HCT116 (cell line): ENCODE data around the gene TARBP1. TPM values are rescaled to one million over a fixed set of nuclear protein-coding genes. Genes with fewer than 3 reads are reported as not detected.

Experiments
- ATAC-seq: fragments of 200-7000 bp; cut with Tn5 transposase; 2 replicates; pipeline ENCODE4 v1.9.1; 2020; ENCODE audit warnings: mild to moderate bottlenecking, moderate library complexity
- Bru-seq: library from RNA; stranded (reverse); fragments of 400-500 nt; gene quantifications from one replicate; lab custom pipeline; 2021; lab: Mats Ljungman, UMichigan
- BruChase-seq, 2 experiments: library from RNA; stranded (reverse); fragments of 400-500 nt; gene quantifications; one replicate each; lab custom pipeline; 2021; lab: Mats Ljungman, UMichigan
- BruUV-seq: library from RNA; stranded (reverse); fragments of 400-500 nt; replicated peaks from 2 replicates; lab custom pipeline; 2021; lab: Mats Ljungman, UMichigan
- CTCF ChIA-PET: fragments of 300-600 bp; sonication (Branson Sonifier 250); formaldehyde crosslinking; loops from one replicate; lab custom pipeline; 2021; ENCODE audit warnings: antibody characterized with exemption; lab: Charles Lee
- POLR2A ChIA-PET: fragments of 300-600, 350-600 bp; sonication (Branson Sonifier 250); formaldehyde crosslinking; loops from one replicate; lab custom pipeline; 2021; ENCODE audit warnings: antibody characterized with exemption; lab: Charles Lee
- RAD21 ChIA-PET, 2 experiments: fragments of 300-600 bp; sonication (Branson Sonifier 250); formaldehyde crosslinking; loops; one replicate each; lab custom pipeline; 2023; ENCODE audit warnings: low total read pairs in 2 of 2; ENCODE audit not compliant: uncharacterized antibody in 2 of 2, unreplicated experiment in 2 of 2, low non-redundant PET in 1 of 2; lab: Charles Lee
- DNase-seq: peaks from one replicate; pipeline ENCODE4 v3.0.0-alpha.2; 2010; ENCODE audit warnings: low read depth, low spot score
- H2AFZ ChIP-seq: fragments of 200-600 bp; shearing (Covaris generic), sonication (generic); 2 replicates; pipeline ENCODE4 v1.6.1; 2017; ENCODE audit warnings: low read depth, mixed run types, mixed read lengths, antibody characterized with exemption, low read length; ENCODE audit not compliant: poor library complexity, severe bottlenecking
- H3K27ac ChIP-seq: 2 replicates; pipeline ENCODE4 v1.5.1; 2012; ENCODE audit warnings: low read depth, low read length
- H3K27me3 ChIP-seq: fragments of 200-600 bp; sonication (generic); 2 replicates; pipeline ENCODE4 v1.6.1; 2016; ENCODE audit warnings: mixed run types, low read length, mixed read lengths; ENCODE audit not compliant: insufficient read depth
- H3K36me3 ChIP-seq, 2 experiments: fragments of 200-500 bp in 1 of 2; fragments of 200-600 bp in 1 of 2; sonication (Bioruptor generic) in 1 of 2; sonication (generic) in 1 of 2; 2 replicates each; pipeline versions ENCODE4 v1.5.1 to v1.6.1; 2014 to 2016; ENCODE audit warnings: low read length in 2 of 2, inconsistent platforms in 1 of 2, mixed read lengths in 1 of 2, mixed run types in 1 of 2; ENCODE audit not compliant: insufficient read depth in 2 of 2, control insufficient read depth in 1 of 2
- H3K4me1 ChIP-seq, 2 experiments: fragments of 200-600 bp in 1 of 2; sonication (generic) in 1 of 2; 2 replicates each; pipeline versions ENCODE4 v1.5.1 to v1.6.1; 2012 to 2017; ENCODE audit warnings: low read length in 2 of 2, inconsistent platforms in 1 of 2, mild to moderate bottlenecking in 1 of 2, mixed read lengths in 1 of 2, mixed run types in 1 of 2, moderate library complexity in 1 of 2; ENCODE audit not compliant: insufficient read depth in 2 of 2, control insufficient read depth in 1 of 2
- H3K4me2 ChIP-seq: fragments of 200-600 bp; sonication (generic); 2 replicates; pipeline ENCODE4 v1.6.1; 2017; ENCODE audit warnings: mixed run types, low read length, mixed read lengths
- H3K4me3 ChIP-seq, 2 experiments: fragments of 200-600 bp in 1 of 2; sonication (generic) in 1 of 2; replicated peaks in 1 of 2; 2 replicates each; pipeline ENCODE4 v1.5.1; 2011 to 2016; ENCODE audit warnings: low read length in 2 of 2, control low read depth in 1 of 2, low read depth in 1 of 2, mild to moderate bottlenecking in 1 of 2, mixed read lengths in 1 of 2, mixed run types in 1 of 2
- H3K79me2 ChIP-seq: fragments of 200-600 bp; sonication (generic); 2 replicates; pipeline ENCODE4 v1.6.1; 2017; ENCODE audit warnings: mild to moderate bottlenecking, mixed run types, low read length, moderate library complexity, mixed read lengths; ENCODE audit not compliant: insufficient read depth
- H3K9ac ChIP-seq: fragments of 200-600 bp; sonication (generic); 2 replicates; pipeline ENCODE4 v1.6.1; 2016; ENCODE audit warnings: low read length, mixed read lengths
- H3K9me2 ChIP-seq: fragments of 200-600 bp; sonication (generic), shearing (Covaris generic); 2 replicates; pipeline ENCODE4 v1.6.1; 2017; ENCODE audit warnings: mixed run types, mild to moderate bottlenecking, moderate library complexity; ENCODE audit not compliant: insufficient read depth
- H3K9me3 ChIP-seq, 2 experiments: fragments of 200-500 bp in 1 of 2; fragments of 200-600 bp in 1 of 2; sonication (Bioruptor generic) in 1 of 2; sonication (generic) in 1 of 2; 2 replicates each; pipeline ENCODE4 v1.6.1; 2014 to 2017; ENCODE audit warnings: low read length in 2 of 2, mixed read lengths in 2 of 2, inconsistent platforms in 1 of 2, low read depth in 1 of 2, mild to moderate bottlenecking in 1 of 2, mixed run types in 1 of 2, moderate library complexity in 1 of 2; ENCODE audit not compliant: control insufficient read depth in 1 of 2, insufficient read depth in 1 of 2
- H4K20me1 ChIP-seq: fragments of 200-600 bp; sonication (generic), shearing (Covaris generic); 2 replicates; pipeline ENCODE4 v1.6.1; 2017; ENCODE audit warnings: mixed run types, mild to moderate bottlenecking, moderate library complexity; ENCODE audit not compliant: insufficient read depth
- CBX3 ChIP-seq: IDR thresholded peaks from 2 replicates; pipeline ENCODE4 v1.6.1; 2012; ENCODE audit warnings: low read depth
- EGR1 ChIP-seq: IDR thresholded peaks from 2 replicates; pipeline ENCODE4 v1.6.1; 2012; ENCODE audit warnings: low read depth
- ELF1 ChIP-seq: IDR thresholded peaks from 2 replicates; pipeline ENCODE4 v1.6.1; 2012; ENCODE audit warnings: low read depth, borderline replicate concordance
- EZH2phosphoT487 ChIP-seq: fragments of 200-600 bp; IDR thresholded peaks from 2 replicates; pipeline ENCODE4 v1.6.1; 2018; ENCODE audit warnings: antibody characterized with exemption, borderline replicate concordance
- FOSL1 ChIP-seq: IDR thresholded peaks from 2 replicates; pipeline ENCODE4 v1.6.1; 2012; ENCODE audit warnings: low read depth
- JUND ChIP-seq: IDR thresholded peaks from 2 replicates; pipeline ENCODE4 v1.6.1; 2012
- POLR2A ChIP-seq: IDR thresholded peaks from 2 replicates; pipeline ENCODE4 v1.7.0; 2011; ENCODE audit warnings: borderline replicate concordance; ENCODE audit not compliant: insufficient read depth, insufficient read length; ENCODE audit errors: extremely low read depth
- RAD21 ChIP-seq: IDR thresholded peaks from 2 replicates; pipeline ENCODE4 v1.6.1; 2012; ENCODE audit warnings: low read depth, mild to moderate bottlenecking
- SIN3A ChIP-seq: IDR thresholded peaks from 2 replicates; pipeline ENCODE4 v1.6.1; 2012; ENCODE audit warnings: low read depth
- YY1 ChIP-seq: IDR thresholded peaks from 2 replicates; pipeline ENCODE4 v1.6.1; 2011; ENCODE audit warnings: low read length, low read depth, moderate library complexity, mild to moderate bottlenecking; ENCODE audit not compliant: insufficient replicate concordance; ENCODE audit errors: extremely low read depth
- ZNF274 ChIP-seq: fragments of 200-500 bp; sonication (Bioruptor generic); IDR thresholded peaks from 2 replicates; pipeline ENCODE4 v1.6.1; 2014; ENCODE audit warnings: mild to moderate bottlenecking, low read depth, low read length, inconsistent platforms
- intact Hi-C: fragments of 100-400 bp; cut with micrococcal nuclease; formaldehyde crosslinking; loops from 2 replicates; pipeline ENCODE4 v1.10.0; 2022
- long read RNA-seq: library from polyadenylated mRNA; unstranded; transcript quantifications from one replicate; pipeline ENCODE4 v2.0.0, GENCODE V29; 2021; ENCODE audit not compliant: unreplicated experiment
- polyA plus RNA-seq: library from polyadenylated mRNA; unstranded; fragments of >200 nt; gene quantifications from 2 replicates; pipeline ENCODE4 v1.2.1, GENCODE V29; 2012; ENCODE audit warnings: missing spikeins
- total RNA-seq: library from RNA; stranded (reverse); gene quantifications from one replicate; pipeline ENCODE4 v1.2.1, GENCODE V29; 2021; ENCODE audit not compliant: unreplicated experiment
- TF ChIP-seq, protein P1 (sequence below): IDR thresholded peaks from 2 replicates; pipeline ENCODE4 v1.6.1; 2012
- TF ChIP-seq, protein P2 (sequence below): IDR thresholded peaks from 2 replicates; pipeline ENCODE4 v1.6.1; 2011; ENCODE audit warnings: mild to moderate bottlenecking, low read length, moderate library complexity; ENCODE audit not compliant: insufficient replicate concordance; ENCODE audit errors: extremely low read depth
- TF ChIP-seq, protein P3 (sequence below): IDR thresholded peaks from 2 replicates; pipeline ENCODE4 v1.6.1; 2012
- TF ChIP-seq, protein P4 (sequence below), 3 experiments: fragments of 200-600 bp in 1 of 3; sonication (generic) in 1 of 3; IDR thresholded peaks in 2 of 3; conservative IDR thresholded peaks in 1 of 3; 2 replicates each; pipeline ENCODE4 v1.5.1; 2012 to 2017; ENCODE audit warnings: low read depth in 2 of 3, low read length in 2 of 3, antibody characterized with exemption in 1 of 3, borderline replicate concordance in 1 of 3, control low read depth in 1 of 3, mild to moderate bottlenecking in 1 of 3, mixed read lengths in 1 of 3, mixed run types in 1 of 3, moderate library complexity in 1 of 3; ENCODE audit not compliant: insufficient read depth in 1 of 3

TARBP1 gene, protein sequence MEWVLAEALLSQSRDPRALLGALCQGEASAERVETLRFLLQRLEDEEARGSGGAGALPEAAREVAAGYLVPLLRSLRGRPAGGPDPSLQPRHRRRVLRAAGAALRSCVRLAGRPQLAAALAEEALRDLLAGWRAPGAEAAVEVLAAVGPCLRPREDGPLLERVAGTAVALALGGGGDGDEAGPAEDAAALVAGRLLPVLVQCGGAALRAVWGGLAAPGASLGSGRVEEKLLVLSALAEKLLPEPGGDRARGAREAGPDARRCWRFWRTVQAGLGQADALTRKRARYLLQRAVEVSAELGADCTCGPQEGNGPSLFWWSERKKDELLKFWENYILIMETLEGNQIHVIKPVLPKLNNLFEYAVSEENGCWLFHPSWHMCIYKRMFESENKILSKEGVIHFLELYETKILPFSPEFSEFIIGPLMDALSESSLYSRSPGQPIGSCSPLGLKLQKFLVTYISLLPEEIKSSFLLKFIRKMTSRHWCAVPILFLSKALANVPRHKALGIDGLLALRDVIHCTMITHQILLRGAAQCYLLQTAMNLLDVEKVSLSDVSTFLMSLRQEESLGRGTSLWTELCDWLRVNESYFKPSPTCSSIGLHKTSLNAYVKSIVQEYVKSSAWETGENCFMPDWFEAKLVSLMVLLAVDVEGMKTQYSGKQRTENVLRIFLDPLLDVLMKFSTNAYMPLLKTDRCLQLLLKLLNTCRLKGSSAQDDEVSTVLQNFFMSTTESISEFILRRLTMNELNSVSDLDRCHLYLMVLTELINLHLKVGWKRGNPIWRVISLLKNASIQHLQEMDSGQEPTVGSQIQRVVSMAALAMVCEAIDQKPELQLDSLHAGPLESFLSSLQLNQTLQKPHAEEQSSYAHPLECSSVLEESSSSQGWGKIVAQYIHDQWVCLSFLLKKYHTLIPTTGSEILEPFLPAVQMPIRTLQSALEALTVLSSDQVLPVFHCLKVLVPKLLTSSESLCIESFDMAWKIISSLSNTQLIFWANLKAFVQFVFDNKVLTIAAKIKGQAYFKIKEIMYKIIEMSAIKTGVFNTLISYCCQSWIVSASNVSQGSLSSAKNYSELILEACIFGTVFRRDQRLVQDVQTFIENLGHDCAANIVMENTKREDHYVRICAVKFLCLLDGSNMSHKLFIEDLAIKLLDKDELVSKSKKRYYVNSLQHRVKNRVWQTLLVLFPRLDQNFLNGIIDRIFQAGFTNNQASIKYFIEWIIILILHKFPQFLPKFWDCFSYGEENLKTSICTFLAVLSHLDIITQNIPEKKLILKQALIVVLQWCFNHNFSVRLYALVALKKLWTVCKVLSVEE (N-terminal part only)
- total RNA-seq: 17.2 TPM
- 8.8 and 9.6 TPM in 2 replicates for polyA plus RNA-seq
- percentile 67 among the genes with signal in this experiment for Bru-seq, nascent RNA
- percentile 76 among the genes with signal in this experiment for BruChase-seq, experiment 1, labeled RNA remaining after a 6-hour chase
- percentile 72 among the genes with signal in this experiment for BruChase-seq, experiment 2, labeled RNA remaining after a 2-hour chase
- long read RNA-seq, partial matches to known transcripts: 4 of 18 reads
- long read RNA-seq, other reads (novel, unspliced or antisense): 14 of 18 reads

DNA sequence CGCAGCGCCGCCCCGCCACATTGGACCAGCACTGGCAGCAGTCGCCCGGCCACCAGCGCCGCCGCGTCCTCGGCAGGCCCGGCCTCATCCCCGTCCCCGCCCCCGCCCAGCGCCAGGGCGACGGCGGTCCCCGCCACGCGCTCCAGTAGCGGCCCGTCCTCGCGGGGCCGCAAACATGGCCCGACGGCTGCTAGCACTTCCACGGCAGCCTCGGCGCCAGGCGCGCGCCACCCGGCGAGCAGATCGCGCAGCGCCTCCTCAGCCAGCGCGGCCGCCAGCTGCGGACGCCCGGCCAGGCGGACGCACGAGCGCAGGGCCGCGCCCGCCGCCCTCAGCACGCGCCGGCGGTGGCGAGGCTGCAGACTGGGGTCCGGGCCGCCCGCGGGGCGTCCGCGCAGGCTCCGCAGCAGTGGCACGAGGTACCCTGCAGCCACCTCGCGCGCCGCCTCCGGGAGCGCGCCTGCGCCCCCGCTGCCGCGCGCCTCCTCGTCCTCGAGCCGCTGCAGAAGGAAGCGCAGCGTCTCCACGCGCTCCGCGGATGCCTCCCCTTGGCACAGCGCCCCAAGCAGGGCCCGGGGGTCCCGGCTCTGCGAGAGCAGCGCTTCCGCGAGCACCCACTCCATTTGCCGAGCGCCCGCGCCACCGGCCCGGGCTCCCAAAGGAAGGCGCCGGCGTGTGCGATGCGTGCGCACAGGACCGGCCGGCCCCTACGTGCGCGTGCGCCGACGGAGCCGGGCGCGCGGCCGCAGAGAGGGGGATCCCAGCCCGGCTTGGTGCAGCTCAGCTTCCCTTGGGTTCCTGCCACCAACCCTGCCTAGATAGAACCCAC is at the start of gene TARBP1:
TSS of gene TARBP1 (minus strand) at position 699 of the 829 bp plus-strand sequence. CDS start at position 623, 76 bp downstream.
- Histone ChIP-seq H4K20me1 (no peaks in the 10 kb centered on the region), H2AFZ (peak within 1 kb of the TSS; percentile 68), H3K36me3 (no peaks in the 10 kb centered on the region), H3K9me3 (no peaks in the 10 kb centered on the region), H3K4me3 (peak within 1 kb of the TSS; percentile 57 to 62), H3K9ac (peak within 1 kb of the TSS; percentile 64), H3K79me2 (0 out of 2 replicates have a peak, but pooled peaks cover 2% of the 10 kb centered on the region), H3K27me3 (peaks cover 13% of the 10 kb centered on the region), H3K4me2 (peak within 1 kb of the TSS; percentile 97), H3K4me1 (peaks cover 3 to 18% of the 10 kb centered on the region in 2 experiments; a peak in 3 of 4 replicates), H3K27ac (peak within 1 kb of the TSS; percentile 86), H3K9me2 (no peaks in the 10 kb centered on the region)
- intact Hi-C loops: no loop called here
- peak; percentile 83 for ATAC-seq
- RAD21 ChIA-PET: no interaction called here
- POLR2A ChIA-PET: no interaction called here
- no TSS peak for BruUV-seq
- DNase-seq: peak; percentile 22
- CTCF ChIA-PET: interaction anchor here (1.0 kb wide), 1 partner anchor 8 kb away, joined by 3 read pairs; no protein-coding TSS in a partner anchor
- TF ChIP-seq JUND (no peak), FOSL1 (no peak), EGR1 (peak; percentile 42; the same call in 1 of the 2 replicates), CBX3 (no peak), ZNF274 (no peak), YY1 (no peak), RAD21 (no peak), SIN3A (peak; percentile 50; the same call in 1 of the 2 replicates), EZH2phosphoT487 (no peak), POLR2A (peak; percentile 57), ELF1 (no peak)
- TF ChIP-seq, protein P1, sequence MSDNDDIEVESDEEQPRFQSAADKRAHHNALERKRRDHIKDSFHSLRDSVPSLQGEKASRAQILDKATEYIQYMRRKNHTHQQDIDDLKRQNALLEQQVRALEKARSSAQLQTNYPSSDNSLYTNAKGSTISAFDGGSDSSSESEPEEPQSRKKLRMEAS: peak; percentile 65
- TF ChIP-seq, protein P2, sequence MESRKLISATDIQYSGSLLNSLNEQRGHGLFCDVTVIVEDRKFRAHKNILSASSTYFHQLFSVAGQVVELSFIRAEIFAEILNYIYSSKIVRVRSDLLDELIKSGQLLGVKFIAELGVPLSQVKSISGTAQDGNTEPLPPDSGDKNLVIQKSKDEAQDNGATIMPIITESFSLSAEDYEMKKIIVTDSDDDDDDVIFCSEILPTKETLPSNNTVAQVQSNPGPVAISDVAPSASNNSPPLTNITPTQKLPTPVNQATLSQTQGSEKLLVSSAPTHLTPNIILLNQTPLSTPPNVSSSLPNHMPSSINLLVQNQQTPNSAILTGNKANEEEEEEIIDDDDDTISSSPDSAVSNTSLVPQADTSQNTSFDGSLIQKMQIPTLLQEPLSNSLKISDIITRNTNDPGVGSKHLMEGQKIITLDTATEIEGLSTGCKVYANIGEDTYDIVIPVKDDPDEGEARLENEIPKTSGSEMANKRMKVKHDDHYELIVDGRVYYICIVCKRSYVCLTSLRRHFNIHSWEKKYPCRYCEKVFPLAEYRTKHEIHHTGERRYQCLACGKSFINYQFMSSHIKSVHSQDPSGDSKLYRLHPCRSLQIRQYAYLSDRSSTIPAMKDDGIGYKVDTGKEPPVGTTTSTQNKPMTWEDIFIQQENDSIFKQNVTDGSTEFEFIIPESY: peak; percentile 50
- TF ChIP-seq, protein P3, sequence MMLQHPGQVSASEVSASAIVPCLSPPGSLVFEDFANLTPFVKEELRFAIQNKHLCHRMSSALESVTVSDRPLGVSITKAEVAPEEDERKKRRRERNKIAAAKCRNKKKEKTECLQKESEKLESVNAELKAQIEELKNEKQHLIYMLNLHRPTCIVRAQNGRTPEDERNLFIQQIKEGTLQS: no peak
- TF ChIP-seq, protein P4, sequence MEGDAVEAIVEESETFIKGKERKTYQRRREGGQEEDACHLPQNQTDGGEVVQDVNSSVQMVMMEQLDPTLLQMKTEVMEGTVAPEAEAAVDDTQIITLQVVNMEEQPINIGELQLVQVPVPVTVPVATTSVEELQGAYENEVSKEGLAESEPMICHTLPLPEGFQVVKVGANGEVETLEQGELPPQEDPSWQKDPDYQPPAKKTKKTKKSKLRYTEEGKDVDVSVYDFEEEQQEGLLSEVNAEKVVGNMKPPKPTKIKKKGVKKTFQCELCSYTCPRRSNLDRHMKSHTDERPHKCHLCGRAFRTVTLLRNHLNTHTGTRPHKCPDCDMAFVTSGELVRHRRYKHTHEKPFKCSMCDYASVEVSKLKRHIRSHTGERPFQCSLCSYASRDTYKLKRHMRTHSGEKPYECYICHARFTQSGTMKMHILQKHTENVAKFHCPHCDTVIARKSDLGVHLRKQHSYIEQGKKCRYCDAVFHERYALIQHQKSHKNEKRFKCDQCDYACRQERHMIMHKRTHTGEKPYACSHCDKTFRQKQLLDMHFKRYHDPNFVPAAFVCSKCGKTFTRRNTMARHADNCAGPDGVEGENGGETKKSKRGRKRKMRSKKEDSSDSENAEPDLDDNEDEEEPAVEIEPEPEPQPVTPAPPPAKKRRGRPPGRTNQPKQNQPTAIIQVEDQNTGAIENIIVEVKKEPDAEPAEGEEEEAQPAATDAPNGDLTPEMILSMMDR (IDR thresholded peaks at IDR 0.05 in 2 of 3, conservative IDR thresholded peaks at IDR 0.05 in 1 of 3; ENCODE audit: borderline replicate concordance in 1 of 3, insufficient read depth in 1 of 3, low read depth in 2 of 3, low read length in 2 of 3): no peak
